Astrocyte (in vitro differentiated cells and primary cell): Measurements from ENCODE around the gene BUD13. TPM values are rescaled to one million over a fixed set of nuclear protein-coding genes. Genes with fewer than 3 reads are reported as not detected.
A peak's percentile ranks its signal among the peaks of the same experiment; 100 is the strongest.

Source experiments
- DNase-seq: peaks from one replicate; pipeline ENCODE4 v3.0.0-alpha.2; 2010; ENCODE audit warnings: low read depth
- FAIRE-seq: peaks from 2 replicates; lab custom pipeline; 2011; peaks lifted over from hg19 to GRCh38; lab: Jason Lieb, UNC
- H2AFZ ChIP-seq: 2 replicates; pipeline ENCODE4 v1.6.0; 2012; ENCODE audit warnings: low read depth, low read length, inconsistent platforms
- H3K27ac ChIP-seq: 2 replicates; pipeline ENCODE4 v1.5.1; 2011; ENCODE audit warnings: low read depth, low read length, inconsistent platforms
- H3K27me3 ChIP-seq: 2 replicates; pipeline ENCODE4 v1.6.0; 2011; ENCODE audit warnings: low read length, inconsistent platforms; ENCODE audit not compliant: insufficient read depth
- H3K36me3 ChIP-seq: 2 replicates; pipeline ENCODE4 v1.5.1; 2011; ENCODE audit warnings: low read length, inconsistent platforms; ENCODE audit not compliant: insufficient read depth
- H3K4me1 ChIP-seq: 2 replicates; pipeline ENCODE4 v1.5.1; 2011; ENCODE audit warnings: low read length, inconsistent platforms; ENCODE audit not compliant: insufficient read depth
- H3K4me2 ChIP-seq: 2 replicates; pipeline ENCODE4 v1.6.0; 2012; ENCODE audit warnings: low read length, inconsistent platforms
- H3K4me3 ChIP-seq: 2 replicates; pipeline ENCODE4 v1.5.1; 2011; ENCODE audit warnings: low read depth, mild to moderate bottlenecking, low read length, inconsistent platforms; ENCODE audit not compliant: insufficient read depth
- H3K79me2 ChIP-seq: 2 replicates; pipeline ENCODE4 v1.6.0; 2012; ENCODE audit warnings: mild to moderate bottlenecking, low read length, inconsistent platforms; ENCODE audit not compliant: insufficient read depth
- H3K9ac ChIP-seq: 2 replicates; pipeline ENCODE4 v1.6.0; 2012; ENCODE audit warnings: mild to moderate bottlenecking, low read length, inconsistent platforms
- H3K9me3 ChIP-seq: 2 replicates; pipeline ENCODE4 v1.5.1; 2012; ENCODE audit warnings: low read depth, mild to moderate bottlenecking, low read length, inconsistent platforms; ENCODE audit not compliant: insufficient read depth
- H4K20me1 ChIP-seq: 2 replicates; pipeline ENCODE4 v1.6.0; 2012; ENCODE audit warnings: low read length, inconsistent platforms; ENCODE audit not compliant: insufficient read depth
- H3K27ac Mint-ChIP-seq: one replicate; pipeline ENCODE4 v1.8.0; 2021; ENCODE audit warnings: mild to moderate bottlenecking, mixed read lengths; ENCODE audit not compliant: unreplicated experiment
- H3K27me3 Mint-ChIP-seq: one replicate; pipeline ENCODE4 v1.8.0; 2021; ENCODE audit warnings: low read depth, mixed read lengths; ENCODE audit not compliant: unreplicated experiment
- H3K36me3 Mint-ChIP-seq: one replicate; pipeline ENCODE4 v1.8.0; 2021; ENCODE audit warnings: low read depth, mixed read lengths; ENCODE audit not compliant: unreplicated experiment
- H3K4me1 Mint-ChIP-seq: one replicate; pipeline ENCODE4 v1.8.0; 2021; ENCODE audit warnings: low read depth, mixed read lengths; ENCODE audit not compliant: unreplicated experiment
- H3K4me3 Mint-ChIP-seq: one replicate; pipeline ENCODE4 v1.8.0; 2021; ENCODE audit warnings: mild to moderate bottlenecking, moderate library complexity, mixed read lengths; ENCODE audit not compliant: unreplicated experiment
- H3K9me3 Mint-ChIP-seq: one replicate; pipeline ENCODE4 v1.8.0; 2021; ENCODE audit warnings: mild to moderate bottlenecking, mixed read lengths; ENCODE audit not compliant: unreplicated experiment
- CTCF ChIP-seq: IDR thresholded peaks from 2 replicates; pipeline ENCODE4 v1.5.1; 2011; ENCODE audit warnings: low read depth, mild to moderate bottlenecking, inconsistent platforms, low read length, moderate library complexity; ENCODE audit not compliant: insufficient read depth
- EZH2 ChIP-seq: IDR thresholded peaks from 2 replicates; pipeline ENCODE4 v1.6.1; 2012; ENCODE audit warnings: mild to moderate bottlenecking, low read length, inconsistent platforms; ENCODE audit not compliant: insufficient read depth
- total RNA-seq: library from RNA; stranded (reverse); gene quantifications from 2 replicates; pipeline ENCODE4 v1.2.1, GENCODE V29; 2021

BUD13 gene
- total RNA-seq, 1 donor from 2014 or later = 9.3 TPM

- H4K20me1 ChIP-seq = no peaks in the 10 kb centered on the region
- no peaks in the 10 kb centered on the region for H3K9me3 ChIP-seq
- peak overlapping the region; percentile 23 for H3K4me2 ChIP-seq
- peaks cover 2% of the 10 kb centered on the region for H3K4me1 ChIP-seq
- Mint-ChIP-seq H3K36me3 (peaks cover 6% of the 10 kb centered on the region), H3K4me3 (no peak overlapping the region), H3K9me3 (no peaks in the 10 kb centered on the region), H3K27ac (no peak overlapping the region), H3K27me3 (peaks cover 50% of the 10 kb centered on the region), H3K4me1 (peaks cover 9% of the 10 kb centered on the region)
- no peak for TF ChIP-seq EZH2
- TF ChIP-seq CTCF = no peak
- H3K9ac ChIP-seq = no peak overlapping the region
- H3K4me3 ChIP-seq = no peak overlapping the region
- H3K27me3 ChIP-seq = peaks cover 4% of the 10 kb centered on the region
- FAIRE-seq (no peak), DNase-seq (peak; percentile 2)
- no peak overlapping the region for H2AFZ ChIP-seq
- no peaks in the 10 kb centered on the region for H3K36me3 ChIP-seq
- H3K79me2 ChIP-seq = no peaks in the 10 kb centered on the region
- H3K27ac ChIP-seq = no peak overlapping the region
Observed at GRCh38 chr11:116725434-116726221, 47.2 kb downstream of the BUD13 start.

GRCh38 chr11:116724813-116725212 is 48.0 kb downstream of the BUD13 start:
- no peak for FAIRE-seq
- Mint-ChIP-seq H3K4me3 (no peak overlapping the region), H3K4me1 (peaks cover 9% of the 10 kb centered on the region), H3K27me3 (peaks cover 55% of the 10 kb centered on the region), H3K9me3 (no peaks in the 10 kb centered on the region), H3K27ac (no peak overlapping the region), H3K36me3 (peaks cover 6% of the 10 kb centered on the region)
- TF ChIP-seq EZH2 = no peak
- TF ChIP-seq CTCF = no peak
- Histone ChIP-seq H3K27ac (no peak overlapping the region), H3K27me3 (peaks cover 2% of the 10 kb centered on the region), H3K9ac (no peak overlapping the region), H2AFZ (no peak overlapping the region), H3K36me3 (no peaks in the 10 kb centered on the region), H3K4me1 (peaks cover 2% of the 10 kb centered on the region), H3K4me3 (no peak overlapping the region), H3K9me3 (no peaks in the 10 kb centered on the region), H3K4me2 (no peak overlapping the region), H4K20me1 (no peaks in the 10 kb centered on the region), H3K79me2 (no peaks in the 10 kb centered on the region)
- no peak for DNase-seq

GRCh38 chr11:116723511-116723910 is 49.3 kb downstream of the BUD13 start:
- Mint-ChIP-seq H3K27ac (no peak overlapping the region), H3K36me3 (peaks cover 6% of the 10 kb centered on the region), H3K4me1 (peaks cover 9% of the 10 kb centered on the region), H3K27me3 (peaks cover 50% of the 10 kb centered on the region), H3K9me3 (no peaks in the 10 kb centered on the region), H3K4me3 (no peak overlapping the region)
- Histone ChIP-seq H3K4me1 (peaks cover 2% of the 10 kb centered on the region), H3K36me3 (no peaks in the 10 kb centered on the region), H3K27me3 (peaks cover 2% of the 10 kb centered on the region), H4K20me1 (no peaks in the 10 kb centered on the region), H3K9me3 (no peaks in the 10 kb centered on the region), H3K4me2 (no peak overlapping the region), H2AFZ (no peak overlapping the region), H3K79me2 (no peaks in the 10 kb centered on the region), H3K9ac (no peak overlapping the region), H3K4me3 (no peak overlapping the region), H3K27ac (no peak overlapping the region)
- TF ChIP-seq EZH2 = no peak
- no peak for TF ChIP-seq CTCF
- no peak for DNase-seq
- FAIRE-seq = no peak
